IMR-90 (cell line): ENCODE results near the gene CENPN. TPM values are rescaled to one million over a fixed set of nuclear protein-coding genes. Genes with fewer than 3 reads are reported as not detected.

Source experiments
- ATAC-seq: fragments of 200-7000 bp; cut with Tn5 transposase; 2 replicates; pipeline ENCODE4 v1.9.1; 2020; ENCODE audit warnings: low read depth, mild to moderate bottlenecking, moderate library complexity
- BruUV-seq: library from RNA; stranded (reverse); fragments of 400-500 nt; replicated peaks from 2 replicates; lab custom pipeline; 2021; lab: Mats Ljungman, UMichigan
- CTCF ChIA-PET: fragments of 300-600 bp; formaldehyde crosslinking; extraction: SDS; loops from one replicate; lab custom pipeline; 2021; ENCODE audit warnings: antibody characterized with exemption; lab: Yijun Ruan, JAX
- POLR2A ChIA-PET: fragments of 300-600 bp; sonication (Branson Sonifier 250); formaldehyde crosslinking; loops from one replicate; lab custom pipeline; 2022; ENCODE audit warnings: antibody characterized with exemption; ENCODE audit not compliant: unreplicated experiment; lab: Charles Lee
- DNase-seq: peaks from one replicate; pipeline ENCODE4 v3.0.0; 2013
- H2AFZ ChIP-seq: replicated peaks from 2 replicates; pipeline ENCODE3; 2013; ENCODE audit warnings: low read length, mild to moderate bottlenecking; ENCODE audit not compliant: poor library complexity
- H2AK5ac ChIP-seq: 2 replicates; pipeline ENCODE4 v1.6.1; 2013; ENCODE audit warnings: low read depth, low read length, inconsistent platforms
- H2AK9ac ChIP-seq: replicated peaks from 2 replicates; pipeline ENCODE3; 2013; ENCODE audit warnings: mild to moderate bottlenecking, low read depth, low read length, moderate library complexity; ENCODE audit not compliant: poor library complexity
- H2BK120ac ChIP-seq: 2 replicates; pipeline ENCODE4 v1.6.1; 2013; ENCODE audit warnings: low read depth, low read length, inconsistent platforms
- H2BK15ac ChIP-seq: 3 replicates; pipeline ENCODE4 v1.6.1; 2013; ENCODE audit warnings: low read depth, low read length, inconsistent platforms
- H2BK20ac ChIP-seq: 2 replicates; pipeline ENCODE4 v1.6.1; 2013; ENCODE audit warnings: low read depth, mild to moderate bottlenecking, inconsistent platforms, low read length, moderate library complexity
- H2BK5ac ChIP-seq: 2 replicates; pipeline ENCODE4 v1.6.1; 2013; ENCODE audit warnings: mild to moderate bottlenecking, low read depth, low read length, inconsistent platforms; ENCODE audit not compliant: poor library complexity, severe bottlenecking
- H3K14ac ChIP-seq: replicated peaks from 2 replicates; pipeline ENCODE4 v1.6.1; 2013; ENCODE audit warnings: low read depth, low read length, inconsistent platforms
- H3K18ac ChIP-seq: 2 replicates; pipeline ENCODE4 v1.6.1; 2013; ENCODE audit warnings: low read depth, low read length, control low read depth
- H3K23ac ChIP-seq: 2 replicates; pipeline ENCODE4 v1.6.1; 2013; ENCODE audit warnings: low read depth, low read length, inconsistent platforms
- H3K27ac ChIP-seq: 2 replicates; pipeline ENCODE4 v1.5.1; 2013; ENCODE audit warnings: mild to moderate bottlenecking, control low read depth, low read length; ENCODE audit not compliant: insufficient read depth
- H3K27me3 ChIP-seq: 2 replicates; pipeline ENCODE4 v1.6.1; 2013; ENCODE audit warnings: low read length; ENCODE audit not compliant: control insufficient read depth, insufficient read depth
- H3K36me3 ChIP-seq: 2 replicates; pipeline ENCODE4 v1.6.1; 2013; ENCODE audit warnings: low read length, mixed read lengths; ENCODE audit not compliant: control insufficient read depth, insufficient read depth
- H3K4ac ChIP-seq: 2 replicates; pipeline ENCODE4 v1.6.1; 2013; ENCODE audit warnings: low read depth, low read length, inconsistent platforms
- H3K4me1 ChIP-seq: 2 replicates; pipeline ENCODE4 v1.6.1; 2013; ENCODE audit warnings: low read length, mixed read lengths; ENCODE audit not compliant: control insufficient read depth, insufficient read depth
- H3K4me2 ChIP-seq: 2 replicates; pipeline ENCODE4 v1.6.1; 2013; ENCODE audit warnings: low read depth, mild to moderate bottlenecking, control low read depth, low read length, moderate library complexity
- H3K4me3 ChIP-seq: 2 replicates; pipeline ENCODE4 v1.5.1; 2013; ENCODE audit warnings: low read depth, mild to moderate bottlenecking, control low read depth, low read length, moderate library complexity; ENCODE audit not compliant: insufficient read depth
- H3K56ac ChIP-seq: 2 replicates; pipeline ENCODE4 v1.6.1; 2013; ENCODE audit warnings: low read length, inconsistent platforms; ENCODE audit not compliant: insufficient read depth; ENCODE audit errors: extremely low read depth
- H3K79me1 ChIP-seq, 2 experiments: 2 replicates each; pipeline ENCODE4 v1.6.1; 2013; ENCODE audit warnings: low read length in 2 of 2, inconsistent platforms in 1 of 2, low read depth in 1 of 2
- H3K9ac ChIP-seq: 2 replicates; pipeline ENCODE4 v1.6.1; 2013; ENCODE audit warnings: low read depth, low read length, control low read depth
- H3K9me1 ChIP-seq: 2 replicates; pipeline ENCODE4 v1.6.1; 2013; ENCODE audit warnings: low read length, inconsistent platforms; ENCODE audit not compliant: insufficient read depth
- H3K9me3 ChIP-seq: 2 replicates; pipeline ENCODE4 v1.6.1; 2013; ENCODE audit warnings: low read length; ENCODE audit not compliant: control insufficient read depth, insufficient read depth
- H4K20me1 ChIP-seq: 2 replicates; pipeline ENCODE4 v1.6.1; 2013; ENCODE audit warnings: low read length, inconsistent platforms; ENCODE audit not compliant: insufficient read depth
- H4K5ac ChIP-seq: 2 replicates; pipeline ENCODE4 v1.6.1; 2013; ENCODE audit warnings: mild to moderate bottlenecking, low read depth, low read length, control low read depth
- H4K8ac ChIP-seq, 2 experiments: 2 replicates each; pipeline ENCODE4 v1.6.1; 2013; ENCODE audit warnings: low read depth in 2 of 2, low read length in 2 of 2, control low read depth in 1 of 2, inconsistent platforms in 1 of 2
- H4K91ac ChIP-seq: 2 replicates; pipeline ENCODE4 v1.6.1; 2013; ENCODE audit warnings: low read depth, low read length, inconsistent platforms; ENCODE audit not compliant: insufficient read depth
- BHLHE40 ChIP-seq: fragments of 150-350 bp; IDR thresholded peaks from 2 replicates; pipeline ENCODE4 v1.6.1; 2016; ENCODE audit warnings: mild to moderate bottlenecking, low read depth, low read length
- CEBPB ChIP-seq: IDR thresholded peaks from 2 replicates; pipeline ENCODE4 v1.6.1; 2012; ENCODE audit warnings: low read depth, low read length, improper control_type of control experiment
- CTCF ChIP-seq: conservative IDR thresholded peaks from 2 replicates; pipeline ENCODE4 v1.5.1; 2012; ENCODE audit warnings: mild to moderate bottlenecking, low read depth, low read length, improper control_type of control experiment
- ELK1 ChIP-seq: fragments of 150-350 bp; IDR thresholded peaks from 2 replicates; pipeline ENCODE4 v1.6.1; 2016; ENCODE audit warnings: low read depth, mild to moderate bottlenecking, low read length, moderate library complexity, borderline replicate concordance
- MAFK ChIP-seq: IDR thresholded peaks from 2 replicates; pipeline ENCODE4 v1.6.1; 2012; ENCODE audit warnings: low read depth, low read length, improper control_type of control experiment
- MAZ ChIP-seq: IDR thresholded peaks from 2 replicates; pipeline ENCODE4 v1.6.1; 2012; ENCODE audit warnings: low read depth, mild to moderate bottlenecking, low read length, improper control_type of control experiment, moderate library complexity, borderline replicate concordance
- MXI1 ChIP-seq: IDR thresholded peaks from 2 replicates; pipeline ENCODE4 v1.6.1; 2012; ENCODE audit warnings: low read depth, mild to moderate bottlenecking, low read length, moderate library complexity, borderline replicate concordance
- NFE2L2 ChIP-seq: fragments of 150-350 bp; IDR thresholded peaks from 2 replicates; pipeline ENCODE4 v1.6.1; 2016; ENCODE audit warnings: low read depth, mild to moderate bottlenecking, low read length
- POLR2A ChIP-seq: IDR thresholded peaks from 2 replicates; pipeline ENCODE4 v1.6.1; 2012; ENCODE audit warnings: mild to moderate bottlenecking, low read depth, low read length
- RAD21 ChIP-seq: IDR thresholded peaks from 2 replicates; pipeline ENCODE4 v1.6.1; 2012; ENCODE audit warnings: low read length, improper control_type of control experiment
- RCOR1 ChIP-seq: IDR thresholded peaks from 2 replicates; pipeline ENCODE4 v1.6.1; 2012; ENCODE audit warnings: mild to moderate bottlenecking, low read length, improper control_type of control experiment; ENCODE audit not compliant: insufficient replicate concordance
- SMC3 ChIP-seq: fragments of 150-350 bp; IDR thresholded peaks from 2 replicates; pipeline ENCODE4 v1.6.1; 2016; ENCODE audit warnings: low read depth, mild to moderate bottlenecking, antibody characterized with exemption, low read length, moderate library complexity
- WGBS, 2 experiments: methylation state at CpG; one replicate each; pipeline versions ENCODE4 v1.1.5 to v1.1.7; 2013; ENCODE audit warnings: missing lambda C conversion rate in 2 of 2; ENCODE audit not compliant: insufficient read length in 1 of 2; ENCODE audit errors: extremely low coverage in 2 of 2; 5-methylcytosine and 5-hydroxymethylcytosine counted together
- dilution Hi-C: fragments of 300-500 bp; cut with HindIII; formaldehyde crosslinking; loops from one replicate; pipeline ENCODE4 v1.14.3; 2018; ENCODE audit warnings: low sequenced_read_pairs; ENCODE audit not compliant: unreplicated experiment
- in situ Hi-C: fragments of 300-500 bp; cut with MboI; formaldehyde crosslinking; loops from 3 replicates; pipeline ENCODE4 v1.14.3; 2019; ENCODE audit warnings: low sequenced_read_pairs, inconsistent platforms, mixed read lengths
- intact Hi-C: fragments of 100-400 bp; cut with micrococcal nuclease; formaldehyde crosslinking; loops from 2 replicates; pipeline ENCODE4 v1.10.0; 2022
- polyA plus RNA-seq, 3 experiments: library from polyadenylated mRNA; depleted of rRNA; stranded (reverse); fragments of >200 nt; gene quantifications; 2 replicates each; pipeline ENCODE4 v1.2.3, GENCODE V29; 2012; ENCODE audit warnings: low replicate concordance in 1 of 3
- total RNA-seq: library from RNA; depleted of rRNA; stranded (reverse); fragments of >200 nt; gene quantifications from 2 replicates; pipeline ENCODE4 v1.2.3, GENCODE V29; 2012

CENPN gene
- total and polyA plus RNA-seq, 2 of the 4 experiments (the other 2 are of a cell fraction) = 20.5 to 22.8 TPM

GRCh38 chr16:81070979-81071378 lies 64.0 kb downstream of the CENPN start:
- Histone ChIP-seq H2BK120ac (no peak overlapping the region), H3K36me3 (no peaks in the 10 kb centered on the region), H2BK5ac (no peak overlapping the region), H2BK15ac (no peak overlapping the region), H3K14ac (no peak overlapping the region), H2AK9ac (no peak overlapping the region), H2AFZ (no peak overlapping the region), H3K4me2 (no peak overlapping the region), H3K4me1 (no peaks in the 10 kb centered on the region), H3K18ac (no peak overlapping the region), H3K27ac (no peak overlapping the region), H2BK20ac (no peak overlapping the region), H2AK5ac (no peak overlapping the region), H3K9me1 (0 out of 2 replicates have a peak, but pooled peaks cover 3% of the 10 kb centered on the region), H3K9ac (no peak overlapping the region), H3K23ac (no peak overlapping the region), H3K4me3 (no peak overlapping the region), H3K79me1 (no peaks in the 10 kb centered on the region), H3K4ac (no peak overlapping the region), H4K20me1 (no peaks in the 10 kb centered on the region), H3K27me3 (no peaks in the 10 kb centered on the region), H3K9me3 (no peaks in the 10 kb centered on the region), H4K5ac (no peak overlapping the region), H4K91ac (no peak overlapping the region), H3K56ac (no peak overlapping the region), H4K8ac (no peak overlapping the region)
- POLR2A ChIA-PET = no interaction called here
- intact Hi-C loops (no loop called here), dilution Hi-C loops (no loop called here), in situ Hi-C loops (no loop called here)
- CTCF ChIA-PET = no interaction called here
- BruUV-seq = no TSS peak
- ATAC-seq (no peak), DNase-seq (no peak)
- TF ChIP-seq CTCF (no peak), CEBPB (no peak), BHLHE40 (no peak), RAD21 (no peak), POLR2A (no peak), RCOR1 (no peak), MAFK (no peak), SMC3 (no peak), ELK1 (no peak), MXI1 (no peak), NFE2L2 (no peak), MAZ (no peak)
- WGBS, 2 experiments = 100% methylated on average over 2 of the region's 8 CpGs; no CpG with 5 or more reads in 1 of the 2 experiments
